GM03348 (cell line): ENCODE results near the gene NELFCD.
"Not testable (repeated sequence)": the region's sequence is repeated elsewhere in the genome, so short reads cannot be mapped to it uniquely, and the experiment has no call there.

ENCODE experiments used
- DNase-seq: peaks from one replicate; pipeline ENCODE4 v3.0.0; 2012; ENCODE audit warnings: low spot score

NELFCD gene

DNA sequence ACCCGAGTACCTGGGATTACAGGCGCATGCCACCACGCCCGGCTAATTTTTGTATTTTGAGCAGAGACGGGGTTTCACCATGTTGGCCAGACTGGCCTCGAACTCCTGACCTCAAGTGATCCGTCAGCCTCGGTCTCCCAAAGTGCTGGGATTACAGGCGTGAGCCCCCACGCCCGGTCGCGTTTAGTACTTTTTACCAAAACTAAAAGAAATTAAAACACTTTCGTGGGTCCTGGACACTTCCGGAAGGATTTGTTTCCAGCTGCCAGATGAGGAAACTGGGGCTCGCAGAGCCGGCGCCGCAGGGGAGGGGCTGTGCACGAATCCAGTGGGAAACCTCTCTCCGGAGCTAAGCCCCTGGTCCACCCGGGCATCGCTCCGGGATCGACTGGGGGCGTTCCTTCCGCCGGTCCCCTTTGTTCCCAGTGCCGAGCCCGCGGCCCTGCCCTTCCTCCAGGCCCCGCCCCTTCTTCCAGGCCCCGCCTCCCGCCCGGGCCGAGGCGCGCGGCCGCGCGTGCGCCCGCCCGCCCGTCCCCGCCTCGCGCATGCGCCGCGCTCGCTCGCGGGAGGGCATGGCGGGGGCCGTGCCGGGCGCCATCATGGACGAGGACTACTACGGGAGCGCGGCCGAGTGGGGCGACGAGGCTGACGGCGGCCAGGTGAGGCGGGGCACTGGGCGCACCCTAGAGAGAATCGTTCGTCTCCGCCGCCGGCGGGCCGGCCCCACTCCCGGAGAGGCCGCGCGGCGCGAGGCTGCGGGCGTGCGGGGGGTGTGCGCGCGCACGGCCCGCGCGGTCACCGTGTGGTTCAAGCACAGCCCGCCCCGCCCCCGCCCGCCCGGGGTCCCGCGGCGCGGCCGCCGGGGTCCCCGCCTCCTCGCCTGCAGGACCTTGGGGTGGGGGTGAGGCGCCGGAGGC is at the start of gene NELFCD:
Gene NELFCD, plus strand, starts transcription at position 546 of the 917 bp plus-strand sequence. Its CDS starts 54 bp downstream, at position 600.
- DNase-seq, result peak; percentile 100

- DNase-seq, result no peak
Measured at GRCh38 chr20:58932170-58932569, 48.9 kb upstream of the NELFCD start.

- DNase-seq, result no peak
Measured at GRCh38 chr20:58938078-58938477, 43.0 kb upstream of the NELFCD start.

GRCh38 chr20:58938541-58938940 is 42.5 kb upstream of the NELFCD start:
- no peak for DNase-seq

- DNase-seq, result no peak
Measured at GRCh38 chr20:58941471-58941870, 39.6 kb upstream of the NELFCD start.

DNA sequence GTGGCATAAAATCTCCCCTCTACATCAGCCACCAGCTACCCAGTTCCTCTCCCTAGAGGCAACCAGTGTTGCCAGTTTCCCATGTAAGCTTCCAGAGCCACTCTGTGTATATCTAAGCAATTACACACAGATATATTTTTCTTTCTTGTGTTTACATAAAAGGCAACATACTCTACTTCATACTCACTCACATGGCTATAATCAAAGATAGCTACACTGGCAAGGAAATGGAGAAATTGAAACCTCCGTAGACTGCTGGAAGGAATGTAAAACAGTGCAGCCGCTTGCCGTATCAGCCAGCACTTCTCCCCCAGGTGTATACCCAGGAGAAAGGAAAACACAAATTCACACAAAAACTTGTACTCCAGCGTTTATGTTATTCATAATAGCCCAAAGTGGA is 38.5 kb upstream of the NELFCD start:
- DNase-seq, result no peak

- DNase-seq, result no peak
Measured at GRCh38 chr20:58944610-58945009, 36.4 kb upstream of the NELFCD start.

DNA sequence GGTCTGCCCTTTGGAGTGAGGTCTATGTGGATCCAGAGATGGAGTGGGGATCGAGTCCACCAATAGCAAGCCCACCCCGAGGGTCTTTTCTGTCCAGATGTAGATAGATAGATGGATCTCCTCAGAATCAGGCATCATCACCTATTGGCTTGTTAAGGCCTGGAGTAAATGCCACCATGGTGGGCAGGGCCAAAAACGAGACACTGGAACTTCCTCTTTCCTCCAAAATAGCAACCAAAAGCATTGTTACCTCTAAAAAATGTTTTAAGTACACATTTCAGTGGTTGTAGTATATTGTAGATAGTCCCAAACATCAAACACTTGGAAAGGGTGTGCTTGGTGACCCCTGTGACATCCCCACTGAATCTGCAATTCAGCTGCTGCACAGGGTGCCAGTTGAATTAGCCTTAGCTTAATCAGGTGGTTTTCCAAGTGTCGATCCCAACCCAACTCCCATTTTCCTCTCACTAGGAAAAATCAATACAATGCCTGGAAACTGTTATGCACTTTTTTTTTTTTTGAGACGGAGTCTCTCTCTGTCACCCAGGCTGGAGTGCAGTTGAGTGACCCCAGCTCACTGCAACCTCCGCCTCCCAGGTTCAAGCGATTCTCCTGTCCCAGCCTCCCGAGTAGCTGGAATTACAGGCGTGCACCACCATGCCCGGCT is 35.0 kb upstream of the NELFCD start:
- no peak for DNase-seq

- not testable (repeated sequence) for DNase-seq
Measured at GRCh38 chr20:58947797-58948388, 33.2 kb upstream of the NELFCD start.

DNA sequence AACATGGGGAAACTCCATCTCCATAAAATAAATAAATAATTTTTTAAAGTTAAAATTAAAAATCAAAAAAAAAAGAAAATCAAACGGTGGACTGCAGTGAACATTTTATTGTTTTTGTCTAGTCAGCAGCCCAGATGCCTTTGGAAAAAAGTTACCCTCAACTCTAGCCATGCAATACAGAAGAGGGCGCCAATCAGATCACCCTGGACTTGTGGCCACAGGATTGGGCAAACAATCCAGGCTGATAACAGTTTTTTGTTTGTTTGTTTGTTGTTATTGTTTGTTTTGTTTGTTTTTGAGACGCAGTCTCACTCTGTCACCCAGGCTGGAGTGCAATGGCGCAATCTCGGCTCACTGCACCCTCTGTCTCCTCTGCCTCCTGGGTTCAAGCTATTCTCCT is 30.5 kb upstream of the NELFCD start:
- no peak for DNase-seq

DNA sequence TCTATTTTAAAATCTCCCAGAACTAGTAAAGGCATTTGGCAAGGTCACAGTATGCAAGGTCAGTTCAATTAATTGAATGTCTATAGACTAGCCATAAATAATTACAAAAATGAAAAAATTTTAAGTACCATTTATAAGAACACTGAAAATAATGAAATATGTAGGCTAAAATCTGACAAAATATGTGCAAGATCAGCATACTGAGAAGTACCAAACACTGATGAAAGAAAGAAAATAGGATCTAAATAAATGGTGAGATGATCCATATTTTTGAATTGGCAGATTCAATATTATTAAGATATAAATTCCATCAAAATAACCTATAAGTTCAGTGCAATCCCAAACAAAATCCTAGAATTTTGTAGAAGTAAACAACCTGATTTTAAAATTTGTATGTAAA is 28.0 kb upstream of the NELFCD start:
- no peak for DNase-seq

GRCh38 chr20:58956078-58956477 is 25.0 kb upstream of the NELFCD start:
- DNase-seq, result no peak

DNA sequence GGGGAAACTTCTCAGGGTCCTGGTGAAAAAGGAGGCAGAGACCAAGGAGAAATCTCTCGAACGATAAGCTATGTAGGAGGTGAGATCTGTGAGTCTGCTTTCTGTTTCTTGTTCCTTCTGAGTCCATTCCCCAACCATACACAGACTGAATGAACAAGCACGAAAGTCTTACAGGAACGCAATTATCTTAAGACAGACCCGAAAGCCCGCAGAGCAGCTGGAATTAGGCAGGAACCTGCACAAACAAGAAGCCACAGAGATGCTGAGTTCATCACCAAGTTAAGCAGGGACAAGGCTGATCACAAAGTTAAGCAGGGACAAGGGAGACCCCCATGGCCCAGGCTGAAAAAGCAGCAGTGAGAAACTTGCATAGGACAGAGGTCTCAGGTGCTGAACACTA is 21.4 kb upstream of the NELFCD start:
- no peak for DNase-seq

GRCh38 chr20:58963060-58963584 is 17.9 kb upstream of the NELFCD start:
- no peak for DNase-seq

GRCh38 chr20:58963922-58964321 is 17.1 kb upstream of the NELFCD start:
- DNase-seq, result not testable (repeated sequence)

- no peak for DNase-seq
Measured at GRCh38 chr20:58965270-58966064, 15.6 kb upstream of the NELFCD start.

DNA sequence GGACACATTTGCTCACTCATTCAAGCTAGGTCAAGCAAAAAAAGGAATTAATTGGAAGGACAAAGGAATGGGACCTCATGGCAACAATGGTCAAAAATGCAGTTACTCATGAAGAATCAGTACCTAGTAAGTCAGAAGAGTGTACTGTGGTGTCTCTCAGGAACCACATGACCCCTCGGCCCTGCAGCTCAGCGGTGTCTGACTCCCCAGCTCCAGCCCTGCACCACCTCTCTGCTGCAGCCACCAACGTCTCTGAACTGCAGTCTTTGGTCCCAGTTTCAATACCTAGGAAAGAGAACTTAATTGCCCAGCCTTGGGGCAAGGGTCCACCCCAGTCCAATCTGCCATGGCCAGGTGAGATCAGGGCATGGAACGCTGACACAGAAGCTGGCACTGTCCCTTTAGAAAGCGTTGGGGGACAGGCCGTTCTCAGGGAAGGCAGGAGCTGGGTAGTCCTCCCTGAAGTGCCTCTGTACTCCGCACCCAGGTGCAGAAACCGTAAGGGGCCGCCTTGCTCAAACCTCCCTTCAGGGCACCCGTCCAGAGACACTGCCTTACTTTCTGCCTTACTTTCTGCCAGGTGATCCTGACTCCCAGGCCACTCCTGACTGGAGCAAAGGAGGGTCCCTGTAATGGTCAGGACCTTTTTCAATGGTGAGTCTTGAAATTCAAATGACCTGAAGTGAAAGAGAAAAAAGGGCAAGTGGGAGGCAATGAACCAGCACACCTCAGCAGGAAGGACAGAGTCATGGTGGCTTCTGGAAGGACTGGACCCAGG is 13.2 kb upstream of the NELFCD start:
- no peak for DNase-seq

GRCh38 chr20:58969439-58969838 is 11.6 kb upstream of the NELFCD start:
- no peak for DNase-seq

GRCh38 chr20:58970146-58970545 is 10.9 kb upstream of the NELFCD start:
- DNase-seq, result no peak

GRCh38 chr20:58971429-58971828 is 9.6 kb upstream of the NELFCD start:
- DNase-seq, result no peak

- DNase-seq, result no peak
Measured at GRCh38 chr20:58973179-58973578, 7.9 kb upstream of the NELFCD start.
